CD4-positive, alpha-beta memory T cell (primary cell): ENCODE results near the gene BPIFB4. TPM values are rescaled to one million over a fixed set of nuclear protein-coding genes. Genes with fewer than 3 reads are reported as not detected.
A peak's percentile ranks its signal among the peaks of the same experiment; 100 is the strongest.
"Not testable (repeated sequence)": the region's sequence is repeated elsewhere in the genome, so short reads cannot be mapped to it uniquely, and the experiment has no call there.

Experiments
- CTCF ChIA-PET: fragments of 350-600 bp; sonication (Branson Sonifier 250); formaldehyde crosslinking; loops from one replicate; lab custom pipeline; 2021; ENCODE audit warnings: inconsistent platforms; ENCODE audit not compliant: partially characterized antibody; lab: Charles Lee
- POLR2A ChIA-PET: fragments of 350-600 bp; sonication (Branson Sonifier 250); formaldehyde crosslinking; loops from one replicate; lab custom pipeline; 2021; ENCODE audit not compliant: partially characterized antibody; lab: Charles Lee
- DNase-seq, 5 donors: peaks; one replicate each; pipeline versions ENCODE4 v3.0.0 to v3.0.0-alpha.2; 2020 to 2022; ENCODE audit warnings: mixed read lengths in 1 of 5
- H3K27ac ChIP-seq: one replicate; pipeline ENCODE4 v1.7.0; 2013; ENCODE audit warnings: low read depth, low read length
- H3K27me3 ChIP-seq: 2 replicates; pipeline ENCODE4 v1.7.0; 2013; ENCODE audit warnings: mild to moderate bottlenecking, low read length, moderate library complexity; ENCODE audit not compliant: insufficient read depth
- H3K36me3 ChIP-seq: 2 replicates; pipeline ENCODE4 v1.7.0; 2013; ENCODE audit warnings: mild to moderate bottlenecking, low read length, moderate library complexity; ENCODE audit not compliant: insufficient read depth
- H3K4me1 ChIP-seq: 2 replicates; pipeline ENCODE4 v1.7.0; 2013; ENCODE audit warnings: mild to moderate bottlenecking, low read length, moderate library complexity; ENCODE audit not compliant: insufficient read depth
- H3K4me3 ChIP-seq, 2 donors: one replicate each; pipeline ENCODE4 v1.7.0; 2013; ENCODE audit warnings: low read length in 2 of 2, mild to moderate bottlenecking in 1 of 2
- H3K9me3 ChIP-seq, 2 donors: one replicate each; pipeline ENCODE4 v1.7.0; 2013; ENCODE audit warnings: low read length in 2 of 2, control low read depth in 1 of 2; ENCODE audit not compliant: control insufficient read depth in 1 of 2
- H3K27ac Mint-ChIP-seq, 7 donors: one replicate each; pipeline ENCODE4 v1.8.0; 2020 to 2021; ENCODE audit warnings: mixed read lengths in 7 of 7, mild to moderate bottlenecking in 6 of 7, inconsistent platforms in 3 of 7, moderate library complexity in 3 of 7
- H3K27me3 Mint-ChIP-seq, 2 donors: one replicate each; pipeline ENCODE4 v1.8.0; 2020 to 2021; ENCODE audit warnings: mixed read lengths in 2 of 2
- H3K36me3 Mint-ChIP-seq, 2 donors: one replicate each; pipeline ENCODE4 v1.8.0; 2020 to 2021; ENCODE audit warnings: mixed read lengths in 2 of 2, inconsistent platforms in 1 of 2, mild to moderate bottlenecking in 1 of 2
- H3K4me1 Mint-ChIP-seq, 4 donors: one replicate each; pipeline ENCODE4 v1.8.0; 2020 to 2021; ENCODE audit warnings: mixed read lengths in 4 of 4, mild to moderate bottlenecking in 1 of 4
- H3K4me3 Mint-ChIP-seq, 8 donors: one replicate each; pipeline ENCODE4 v1.8.0; 2020 to 2021; ENCODE audit warnings: mixed read lengths in 8 of 8, mild to moderate bottlenecking in 7 of 8, moderate library complexity in 6 of 8, inconsistent platforms in 3 of 8
- H3K9me3 Mint-ChIP-seq, 8 donors: one replicate each; pipeline ENCODE4 v1.8.0; 2020 to 2021; ENCODE audit warnings: mixed read lengths in 8 of 8, mild to moderate bottlenecking in 5 of 8, inconsistent platforms in 3 of 8, moderate library complexity in 1 of 8
- intact Hi-C: fragments of 100-400 bp; cut with micrococcal nuclease; formaldehyde crosslinking; loops from one replicate; pipeline ENCODE4 v1.15.1; 2023
- polyA plus RNA-seq, 2 donors: library from polyadenylated mRNA; unstranded; fragments of 300-500 nt; fragmentation: Illumina TruSeq; gene quantifications; one replicate each; pipeline ENCODE4 v1.2.3, GENCODE V29; 2021
- total RNA-seq, 2 experiments: library from RNA; stranded (reverse); gene quantifications; one replicate each; pipeline ENCODE4 v1.2.3, GENCODE V29; 2021

The BPIFB4 gene
- total and polyA plus RNA-seq, 4 experiments from 2014 or later = not detected

- not testable (repeated sequence) for H3K36me3 ChIP-seq
These were observed 16.6 kb downstream of the BPIFB4 start for GRCh38 chr20:33095902-33096584.

GRCh38 chr20:33097001-33097400 is 17.6 kb downstream of the BPIFB4 start:
- Mint-ChIP-seq H3K9me3 (peaks cover 0 to 1% (median 0%) of the 10 kb centered on the region in 8 donors), H3K27me3 (peaks cover 2 to 3% of the 10 kb centered on the region in 2 donors), H3K4me1 (peaks cover 0 to 6% (median 3%) of the 10 kb centered on the region in 4 donors), H3K4me3 (no peak overlapping the region), H3K27ac (no peak overlapping the region), H3K36me3 (no peaks in the 10 kb centered on the region)
- intact Hi-C loops = no loop called here
- CTCF ChIA-PET = interaction anchor here (1.4 to 3.0 kb wide), 7 partner anchors 39 to 307 kb away, joined by 3 to 36 read pairs (median 6); no protein-coding TSS in a partner anchor
- no peak for DNase-seq
- Histone ChIP-seq H3K27me3 (no peaks in the 10 kb centered on the region), H3K4me1 (peaks cover 6% of the 10 kb centered on the region), H3K36me3 (no peaks in the 10 kb centered on the region), H3K9me3 (no peaks in the 10 kb centered on the region), H3K4me3 (no peak overlapping the region), H3K27ac (no peak overlapping the region)
- POLR2A ChIA-PET = no interaction called here

More at GRCh38 chr20:33095902-33096584, 16.6 kb downstream of the BPIFB4 start:
- H3K27ac ChIP-seq, H3K4me1 ChIP-seq, H3K9me3 Mint-ChIP-seq, H3K4me3 Mint-ChIP-seq, H3K36me3 Mint-ChIP-seq, H3K27me3 ChIP-seq, H3K4me1 Mint-ChIP-seq, H3K9me3 ChIP-seq, H3K4me3 ChIP-seq, H3K27ac Mint-ChIP-seq, POLR2A ChIA-PET, H3K27me3 Mint-ChIP-seq: not testable (repeated sequence)
- CTCF ChIA-PET = interaction anchor here (0.7 to 3.0 kb wide), 10 partner anchors 38 to 306 kb away, joined by 3 to 36 read pairs (median 5); no protein-coding TSS in a partner anchor
- intact Hi-C loops = loop anchor here (1.0 kb wide), 2 partner anchors 151 to 194 kb away; no protein-coding TSS in a partner anchor
- peak in 4 of 5 donors; percentile 26 to 36 (median 32) for DNase-seq

- Mint-ChIP-seq H3K27me3 (peaks cover 3 to 4% of the 10 kb centered on the region in 2 donors), H3K4me3 (no peak overlapping the region), H3K27ac (no peak overlapping the region), H3K4me1 (peaks cover 0 to 4% (median 2%) of the 10 kb centered on the region in 4 donors), H3K36me3 (no peaks in the 10 kb centered on the region), H3K9me3 (peaks cover 0 to 1% (median 0%) of the 10 kb centered on the region in 8 donors)
- Histone ChIP-seq H3K9me3 (no peaks in the 10 kb centered on the region), H3K36me3 (no peaks in the 10 kb centered on the region), H3K27me3 (no peaks in the 10 kb centered on the region), H3K4me3 (no peak overlapping the region), H3K27ac (no peak overlapping the region), H3K4me1 (peaks cover 6% of the 10 kb centered on the region)
- POLR2A ChIA-PET = no interaction called here
- CTCF ChIA-PET = no interaction called here
- intact Hi-C loops = no loop called here
- DNase-seq = no peak
These were observed 20.5 kb downstream of the BPIFB4 start for GRCh38 chr20:33099843-33100538.

- peaks cover 0 to 1% (median 0%) of the 10 kb centered on the region in 8 donors for H3K9me3 Mint-ChIP-seq
- CTCF ChIA-PET = interaction anchor here (1.0 kb wide), 1 partner anchor 199 kb away, joined by 3 read pairs; no protein-coding TSS in a partner anchor
- intact Hi-C loops = no loop called here
- H3K36me3 Mint-ChIP-seq = no peaks in the 10 kb centered on the region
- no peak overlapping the region for H3K27ac Mint-ChIP-seq
- Histone ChIP-seq H3K4me3 (no peak overlapping the region), H3K27ac (no peak overlapping the region), H3K27me3 (no peaks in the 10 kb centered on the region), H3K4me1 (no peaks in the 10 kb centered on the region), H3K36me3 (no peaks in the 10 kb centered on the region), H3K9me3 (no peaks in the 10 kb centered on the region)
- POLR2A ChIA-PET = no interaction called here
- no peak for DNase-seq
- H3K4me3 Mint-ChIP-seq = no peak overlapping the region
- H3K27me3 Mint-ChIP-seq = peaks cover 3 to 4% of the 10 kb centered on the region in 2 donors
- no peaks in the 10 kb centered on the region for H3K4me1 Mint-ChIP-seq
These were observed 24.1 kb downstream of the BPIFB4 start for GRCh38 chr20:33103556-33103955.

DNA sequence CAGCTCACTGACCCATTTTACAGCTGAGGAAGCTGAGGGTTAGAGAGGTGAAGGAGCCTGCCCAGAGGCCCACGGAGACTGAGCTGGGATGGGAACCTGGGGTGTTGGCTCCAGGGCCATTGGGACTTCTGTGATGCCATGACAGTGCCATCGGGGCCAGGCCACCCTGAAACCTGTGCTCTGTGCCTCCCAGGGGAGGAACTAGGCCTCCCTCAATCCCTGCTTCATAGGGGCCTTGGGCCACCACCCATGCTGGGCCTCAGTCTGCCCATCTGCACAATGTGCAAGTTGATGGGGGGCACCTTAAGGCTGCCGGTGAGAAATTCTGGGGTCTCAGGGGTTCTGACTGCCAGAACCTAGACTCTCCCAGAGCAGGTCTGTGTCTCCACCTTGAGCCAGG is 24.9 kb downstream of the BPIFB4 start:
- POLR2A ChIA-PET = no interaction called here
- Mint-ChIP-seq H3K4me3 (no peak overlapping the region), H3K36me3 (no peaks in the 10 kb centered on the region), H3K27ac (no peak overlapping the region), H3K27me3 (peaks cover 3 to 4% of the 10 kb centered on the region in 2 donors), H3K9me3 (peaks cover 0 to 1% (median 0%) of the 10 kb centered on the region in 8 donors), H3K4me1 (no peaks in the 10 kb centered on the region)
- CTCF ChIA-PET = interaction anchor here (1.0 kb wide), 1 partner anchor 200 kb away, joined by 3 read pairs; no protein-coding TSS in a partner anchor
- Histone ChIP-seq H3K27me3 (no peaks in the 10 kb centered on the region), H3K4me3 (no peak overlapping the region), H3K36me3 (no peaks in the 10 kb centered on the region), H3K4me1 (no peaks in the 10 kb centered on the region), H3K27ac (no peak overlapping the region), H3K9me3 (no peaks in the 10 kb centered on the region)
- intact Hi-C loops = no loop called here
- no peak for DNase-seq

DNA sequence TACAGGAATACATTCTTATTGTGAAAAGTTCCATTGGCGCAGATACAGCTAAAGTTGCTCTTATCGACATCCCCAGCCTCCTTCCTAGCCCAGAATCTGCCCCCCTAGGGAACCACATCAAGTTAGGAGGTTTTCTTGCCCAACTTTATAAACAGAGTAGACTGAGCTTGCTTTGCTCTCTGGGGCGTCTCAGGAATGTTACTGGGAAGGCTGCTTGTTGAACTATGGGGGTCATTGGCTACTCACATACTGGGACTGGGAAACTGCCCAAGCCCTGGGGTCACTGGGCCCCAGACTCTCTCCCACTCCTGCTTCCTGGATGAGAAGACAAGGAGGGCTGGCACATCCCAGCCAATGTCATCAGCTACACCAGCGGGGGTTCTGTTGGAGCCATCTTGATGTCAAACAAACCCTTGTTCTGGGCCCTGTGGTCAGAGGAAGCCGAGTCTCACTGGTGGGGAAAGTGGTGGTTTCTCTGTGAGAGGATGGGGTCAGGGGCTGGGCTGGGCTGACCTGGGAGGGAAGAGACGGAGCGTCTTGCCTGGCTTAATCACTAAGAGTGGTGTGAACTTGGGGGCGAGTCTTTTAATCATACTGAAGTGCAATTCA is 26.0 kb downstream of the BPIFB4 start:
- peaks cover 0 to 1% (median 0%) of the 10 kb centered on the region in 8 donors for H3K9me3 Mint-ChIP-seq
- H3K27ac Mint-ChIP-seq = no peak overlapping the region
- no peak overlapping the region for H3K27ac ChIP-seq
- H3K4me1 Mint-ChIP-seq = no peaks in the 10 kb centered on the region
- no peaks in the 10 kb centered on the region for H3K36me3 Mint-ChIP-seq
- POLR2A ChIA-PET = no interaction called here
- no peaks in the 10 kb centered on the region for H3K27me3 ChIP-seq
- peaks cover 3 to 4% of the 10 kb centered on the region in 2 donors for H3K27me3 Mint-ChIP-seq
- no peak overlapping the region for H3K4me3 ChIP-seq
- H3K36me3 ChIP-seq = no peaks in the 10 kb centered on the region
- no peaks in the 10 kb centered on the region for H3K4me1 ChIP-seq
- H3K4me3 Mint-ChIP-seq = no peak overlapping the region
- CTCF ChIA-PET = interaction anchor here (0.8 kb wide), 1 partner anchor 210 kb away, joined by 3 read pairs; no protein-coding TSS in a partner anchor
- H3K9me3 ChIP-seq = no peaks in the 10 kb centered on the region
- intact Hi-C loops = no loop called here
- no peak for DNase-seq
